Uterus (tissue), 2 donors: ENCODE data around the gene TLK1.

Experiments
- CTCF ChIP-seq, 4 experiments: fragments of 200-600 bp in 2 of 4; fragments of 450-650 bp in 2 of 4; sonication (generic) in 2 of 4; IDR thresholded peaks; one replicate each; pipeline ENCODE4 v1.5.1; 2016 to 2019; ENCODE audit warnings: antibody characterized with exemption in 4 of 4, mild to moderate bottlenecking in 2 of 4, moderate library complexity in 1 of 4
- POLR2A ChIP-seq, 2 donors: fragments of 450-650 bp; IDR thresholded peaks; one replicate each; pipeline ENCODE4 v1.6.1; 2016; ENCODE audit warnings: antibody characterized with exemption in 2 of 2, mild to moderate bottlenecking in 1 of 2, moderate library complexity in 1 of 2

DNA sequence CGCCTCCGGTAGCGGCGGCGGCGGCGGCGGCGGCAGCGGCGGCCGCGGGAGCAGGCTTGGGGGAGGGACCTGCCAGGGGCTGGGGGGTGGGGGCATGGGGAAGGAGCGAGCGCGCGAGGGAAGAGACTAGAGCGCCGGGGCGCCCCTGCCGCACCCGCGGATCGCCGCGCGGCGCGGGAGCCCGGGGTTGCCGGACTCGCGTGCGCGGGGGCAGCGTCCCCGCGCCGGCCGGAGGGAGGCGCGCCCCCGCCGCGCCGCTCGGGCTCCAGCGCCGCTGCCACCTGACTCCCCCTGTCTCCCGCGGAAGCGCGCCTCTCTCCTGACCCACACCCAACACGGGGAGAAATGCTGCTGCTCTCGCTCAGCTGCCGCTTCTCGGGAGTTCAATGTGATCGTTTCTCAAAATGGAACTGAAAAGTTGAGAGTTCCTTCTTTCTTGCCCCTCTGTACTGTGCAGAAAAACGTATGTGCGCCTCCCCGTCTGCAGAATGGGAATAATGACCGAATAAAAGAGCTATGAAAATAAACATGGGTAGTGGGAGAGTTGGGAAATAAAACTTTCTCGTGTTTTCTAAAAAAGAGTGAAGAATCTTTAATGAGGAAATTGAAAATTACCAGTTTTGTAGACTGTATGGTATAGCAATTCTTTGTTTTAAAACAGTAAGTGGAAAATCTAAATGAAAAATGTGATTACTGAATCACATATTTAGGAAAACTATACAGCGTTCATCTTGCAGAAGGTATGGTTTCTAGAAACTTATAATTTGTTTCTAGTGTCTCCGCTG is 455 bp upstream of the TLK1 start:
- TF ChIP-seq CTCF (IDR thresholded peaks at IDR 0.05) (no peak), POLR2A (IDR thresholded peaks at IDR 0.05) (no peak)
